Glomerular visceral epithelial cell (primary cell): ENCODE results near the gene NAA80.
A peak's percentile ranks its signal among the peaks of the same experiment; 100 is the strongest.
"Not testable (repeated sequence)": the region's sequence is repeated elsewhere in the genome, so short reads cannot be mapped to it uniquely, and the experiment has no call there.

Experiments used
- DNase-seq: peaks from one replicate; pipeline ENCODE4 v3.0.0-alpha.2; 2016; ENCODE audit errors: extremely low spot score

Gene NAA80

GRCh38 chr3:50270422-50271224, 28.6 kb downstream of the NAA80 start:
- DNase-seq, result no peak

- DNase-seq, result peak; percentile 62
These were observed 29.2 kb downstream of the NAA80 start for GRCh38 chr3:50269977-50270413.

DNA sequence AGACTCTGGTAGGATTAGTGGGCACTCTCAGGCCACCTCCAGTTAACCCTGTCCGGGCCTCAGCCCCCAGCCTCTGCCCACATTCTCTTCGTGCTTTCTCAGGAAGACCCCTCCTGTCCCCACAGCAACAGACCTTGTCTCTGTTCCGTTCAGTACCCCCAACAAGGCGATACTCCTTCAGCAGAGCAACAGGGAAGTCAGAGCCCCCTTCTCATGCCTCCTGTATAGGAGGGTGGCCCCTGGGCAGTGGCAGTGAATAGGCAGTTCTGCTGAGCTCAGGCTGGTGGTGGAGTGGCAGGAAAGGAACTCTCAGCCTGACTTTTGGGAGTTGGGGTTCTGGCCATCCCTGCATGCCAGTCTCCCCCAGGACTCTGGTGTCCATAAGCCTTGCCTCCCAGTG, 29.7 kb downstream of the NAA80 start:
- DNase-seq, result no peak

DNA sequence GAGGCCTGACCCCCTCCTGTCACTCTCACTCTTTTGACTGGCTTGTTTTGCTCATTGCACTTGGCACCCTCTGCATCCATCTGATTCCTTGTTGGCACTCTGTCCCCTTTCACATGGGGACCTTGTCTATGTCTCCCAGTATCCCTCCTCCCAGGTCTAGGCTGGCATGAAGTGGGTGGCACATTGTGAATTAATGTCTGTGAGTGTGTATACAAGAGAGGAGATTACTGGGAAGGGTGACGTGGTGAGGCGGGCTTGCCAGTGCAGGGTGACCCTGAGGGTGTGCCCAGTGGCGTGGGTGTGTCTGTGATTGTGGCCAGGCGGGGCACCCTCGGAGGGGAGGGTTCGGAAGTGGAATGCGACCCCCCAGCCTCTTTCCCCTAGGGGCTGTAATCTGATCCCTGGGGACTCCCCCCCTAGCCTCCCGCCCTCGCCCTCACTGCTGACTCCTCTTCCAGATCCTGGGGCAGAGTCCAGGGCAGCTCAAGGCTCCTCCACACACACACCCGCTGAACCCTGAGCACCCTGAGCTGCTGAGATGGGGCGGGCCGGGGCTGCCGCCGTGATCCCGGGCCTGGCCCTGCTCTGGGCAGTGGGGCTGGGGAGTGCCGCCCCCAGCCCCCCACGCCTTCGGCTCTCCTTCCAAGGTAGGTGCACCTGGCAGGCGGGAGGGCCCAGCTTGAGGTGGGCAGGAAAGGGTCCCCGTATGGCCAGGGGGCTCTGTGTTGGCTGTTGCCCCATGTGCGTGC, 30.3 kb downstream of the NAA80 start, which contains the start of gene SEMA3B:
Gene SEMA3B, plus strand, starts transcription at position 445 of the 749 bp plus-strand sequence. Its CDS starts 94 bp downstream, at position 539.
- DNase-seq, result peak; percentile 84

GRCh38 chr3:50268276-50268675, 30.9 kb downstream of the NAA80 start:
- DNase-seq, result no peak

- DNase-seq, result no peak
These were observed 31.8 kb downstream of the NAA80 start for GRCh38 chr3:50267280-50267913.

GRCh38 chr3:50266836-50267235, 32.4 kb downstream of the NAA80 start:
- DNase-seq, result no peak

DNA sequence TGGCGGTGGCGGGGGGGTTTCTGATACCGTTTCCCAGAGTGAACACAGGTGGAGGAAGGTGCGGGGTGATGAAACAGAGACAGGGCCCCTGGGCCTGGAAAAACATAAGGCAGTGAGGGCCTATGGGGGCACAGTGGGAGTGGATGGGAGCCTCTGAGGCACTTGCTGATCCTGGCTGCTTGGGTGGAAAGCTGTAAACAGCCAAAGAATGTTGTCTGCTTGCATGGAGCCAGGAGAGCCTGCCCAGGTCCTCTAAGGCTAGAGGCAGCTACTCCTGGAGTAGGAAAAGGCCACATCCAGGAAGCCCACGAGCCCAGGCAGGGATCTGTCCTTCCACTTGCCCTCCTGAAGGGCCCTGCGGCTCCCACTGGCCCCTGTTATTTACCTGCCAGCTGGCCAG, 33.2 kb downstream of the NAA80 start:
- DNase-seq, result no peak

- DNase-seq, result no peak
These were observed 33.6 kb downstream of the NAA80 start for GRCh38 chr3:50265571-50265970.

- DNase-seq, result no peak
These were observed 34.2 kb downstream of the NAA80 start for GRCh38 chr3:50264964-50265485.

- peak; percentile 98 for DNase-seq
These were observed 34.7 kb downstream of the NAA80 start for GRCh38 chr3:50264383-50264963.

GRCh38 chr3:50263478-50264382, 35.5 kb downstream of the NAA80 start:
- no peak for DNase-seq

GRCh38 chr3:50262778-50263177, 36.4 kb downstream of the NAA80 start:
- DNase-seq, result no peak

- DNase-seq, result not testable (repeated sequence)
These were observed 37.0 kb downstream of the NAA80 start for GRCh38 chr3:50262200-50262599.

GRCh38 chr3:50261505-50261904, 37.7 kb downstream of the NAA80 start:
- no peak for DNase-seq

- DNase-seq, result no peak
These were observed 38.2 kb downstream of the NAA80 start for GRCh38 chr3:50260942-50261441.

DNA sequence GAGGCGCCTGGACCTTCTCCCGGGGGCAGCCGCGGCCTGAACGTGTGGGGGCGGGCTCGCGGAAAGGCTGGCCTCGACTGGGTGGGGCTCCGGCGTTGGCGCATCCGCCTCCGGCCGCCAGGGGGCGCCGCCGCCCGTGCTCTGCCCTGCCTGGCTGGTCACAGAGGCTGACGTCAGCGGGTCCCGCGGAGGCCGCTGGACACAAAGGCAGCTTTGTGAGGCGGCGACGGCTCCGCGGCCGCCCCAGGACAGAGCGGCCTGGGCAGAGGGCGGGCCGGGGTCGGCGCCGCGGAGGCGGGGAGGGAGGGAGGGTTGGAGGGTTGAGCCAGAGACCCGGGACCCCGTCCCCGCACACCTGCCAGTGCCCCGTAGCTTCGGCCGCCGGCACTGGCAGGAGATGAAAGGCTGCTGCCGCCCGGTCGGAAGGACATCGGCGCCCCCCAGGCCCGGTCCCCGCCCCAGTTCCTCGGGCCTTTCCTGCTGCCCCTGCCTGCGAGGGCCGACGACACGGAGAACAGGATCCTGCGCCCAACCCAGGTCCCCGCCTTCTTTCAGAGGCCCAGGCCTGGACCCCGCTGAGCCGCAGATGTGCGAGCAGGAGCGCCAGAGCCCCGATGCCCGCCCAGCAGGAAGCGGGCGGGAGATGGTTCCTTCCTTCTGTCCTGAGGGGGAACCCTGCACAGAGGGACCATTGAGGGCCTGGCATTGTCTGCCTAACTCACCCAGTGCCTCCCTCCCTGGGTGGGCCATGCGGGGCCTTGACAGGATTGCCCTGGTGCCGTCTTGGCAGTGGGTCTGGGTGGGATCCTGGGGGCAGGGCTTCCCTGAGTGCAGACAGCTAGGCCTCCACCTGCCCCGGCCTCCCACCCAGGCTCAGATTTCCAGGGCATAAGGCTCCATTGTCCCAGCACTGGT, 38.9 kb downstream of the NAA80 start:
- peak; percentile 91 for DNase-seq

DNA sequence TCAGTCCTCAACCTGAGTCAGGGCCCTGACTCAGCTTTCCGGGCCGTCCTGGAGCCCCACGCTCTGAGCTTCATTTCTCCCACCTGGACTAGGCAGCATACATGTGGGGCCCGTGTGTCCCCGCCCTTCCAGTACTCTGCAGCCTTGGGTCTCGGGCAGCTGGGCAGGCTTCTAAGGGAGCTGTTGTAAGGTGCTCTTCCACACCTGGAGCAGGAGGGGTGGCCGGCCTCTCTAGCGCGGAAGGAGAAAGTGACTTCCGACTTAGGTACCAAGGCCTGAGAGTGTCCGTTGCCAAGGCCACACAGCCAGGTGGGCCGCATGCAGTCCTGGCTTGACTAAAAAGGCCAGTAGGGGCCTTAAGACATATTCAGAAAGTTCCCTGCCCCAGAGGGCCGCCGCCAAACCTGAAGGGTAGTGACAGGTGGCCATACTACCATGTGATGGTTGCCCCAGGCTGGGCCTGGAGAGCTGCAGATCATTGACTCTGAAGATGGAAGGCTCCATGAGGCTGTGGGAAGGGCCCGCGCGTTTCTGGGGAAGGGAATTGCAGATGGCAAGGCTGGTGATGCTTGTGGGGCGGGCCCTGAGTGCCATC, 39.7 kb downstream of the NAA80 start:
- DNase-seq, result no peak

- no peak for DNase-seq
These were observed 40.2 kb downstream of the NAA80 start for GRCh38 chr3:50258979-50259378.
